Loucy (cell line): ENCODE measurements around the gene COX20.
A peak's percentile ranks its signal among the peaks of the same experiment; 100 is the strongest.
"Not testable (repeated sequence)": the region's sequence is repeated elsewhere in the genome, so short reads cannot be mapped to it uniquely, and the experiment has no call there.

Experiments used
- H2AFZ ChIP-seq: fragments of 200-600 bp; sonication (generic); 2 replicates; pipeline ENCODE4 v1.6.0; 2016; ENCODE audit warnings: antibody characterized with exemption, mild to moderate bottlenecking, low read length, moderate library complexity
- H3F3A ChIP-seq: fragments of 200-600 bp; 2 replicates; pipeline ENCODE4 v1.6.0; 2016; ENCODE audit warnings: antibody characterized with exemption, low read depth, mild to moderate bottlenecking
- H3K27me3 ChIP-seq: fragments of 200-600 bp; sonication (generic); 2 replicates; pipeline ENCODE4 v1.6.1; 2014; ENCODE audit warnings: low read length, mild to moderate bottlenecking; ENCODE audit not compliant: insufficient read depth, poor library complexity, severe bottlenecking
- H3K36me3 ChIP-seq: fragments of 200-600 bp; sonication (generic); 2 replicates; pipeline ENCODE4 v1.6.1; 2016; ENCODE audit warnings: low read length; ENCODE audit not compliant: insufficient read depth
- H3K4me1 ChIP-seq: fragments of 200-600 bp; sonication (generic); 2 replicates; pipeline ENCODE4 v1.5.1; 2014; ENCODE audit warnings: low read length, mild to moderate bottlenecking; ENCODE audit not compliant: insufficient read depth, poor library complexity, severe bottlenecking
- H3K4me2 ChIP-seq: fragments of 200-600 bp; sonication (generic); 2 replicates; pipeline ENCODE4 v1.6.0; 2014; ENCODE audit warnings: antibody characterized with exemption, low read length, low read depth, mild to moderate bottlenecking; ENCODE audit not compliant: poor library complexity, severe bottlenecking
- H3K4me3 ChIP-seq: fragments of 200-600 bp; sonication (generic); 2 replicates; pipeline ENCODE4 v1.5.1; 2014; ENCODE audit warnings: low read length, mild to moderate bottlenecking, mixed read lengths; ENCODE audit not compliant: poor library complexity, severe bottlenecking
- H3K79me2 ChIP-seq: fragments of 200-600 bp; sonication (generic); 2 replicates; pipeline ENCODE4 v1.6.1; 2014; ENCODE audit warnings: low read length; ENCODE audit not compliant: insufficient read depth
- H3K9ac ChIP-seq: fragments of 200-600 bp; sonication (generic); 2 replicates; pipeline ENCODE4 v1.6.0; 2014; ENCODE audit warnings: mild to moderate bottlenecking, low read depth, low read length, moderate library complexity; ENCODE audit not compliant: poor library complexity, severe bottlenecking
- H3K9me2 ChIP-seq: fragments of 200-600 bp; sonication (generic); replicated peaks from 2 replicates; pipeline ENCODE4 v1.6.1; 2016; ENCODE audit warnings: low read depth, low read length, mixed read lengths
- H3K9me3 ChIP-seq: fragments of 200-600 bp; sonication (generic); 2 replicates; pipeline ENCODE4 v1.6.1; 2014; ENCODE audit warnings: mild to moderate bottlenecking, antibody characterized with exemption, low read length, low read depth; ENCODE audit not compliant: insufficient read depth
- H4K20me1 ChIP-seq: fragments of 200-600 bp; sonication (generic); 2 replicates; pipeline ENCODE4 v1.6.0; 2014; ENCODE audit warnings: antibody characterized with exemption, low read length, mild to moderate bottlenecking; ENCODE audit not compliant: insufficient read depth, poor library complexity, severe bottlenecking
- CTCF ChIP-seq: fragments of 200-600 bp; sonication (generic); conservative IDR thresholded peaks from 2 replicates; pipeline ENCODE4 v1.5.1; 2014; ENCODE audit warnings: mild to moderate bottlenecking, antibody characterized with exemption, low read length
- EZH2phosphoT487 ChIP-seq: fragments of 200-600 bp; IDR thresholded peaks from 2 replicates; pipeline ENCODE4 v1.6.1; 2018; ENCODE audit warnings: antibody characterized with exemption, mild to moderate bottlenecking, moderate library complexity, borderline replicate concordance

COX20 gene

GRCh38 chr1:244794071-244794470 is 41.4 kb upstream of the COX20 start:
- H3K9me3 ChIP-seq, result no peaks in the 10 kb centered on the region
- H3F3A ChIP-seq, result no peaks in the 10 kb centered on the region
- no peaks in the 10 kb centered on the region for H3K36me3 ChIP-seq
- no peaks in the 10 kb centered on the region for H3K9me2 ChIP-seq
- H3K4me2 ChIP-seq, result no peak overlapping the region
- no peaks in the 10 kb centered on the region for H3K27me3 ChIP-seq
- H3K4me3 ChIP-seq, result no peak overlapping the region
- H3K4me1 ChIP-seq, result no peaks in the 10 kb centered on the region
- no peak overlapping the region for H3K9ac ChIP-seq
- H2AFZ ChIP-seq, result no peak overlapping the region
- no peak for TF ChIP-seq EZH2phosphoT487
- TF ChIP-seq CTCF, result no peak
- H4K20me1 ChIP-seq, result no peaks in the 10 kb centered on the region
- H3K79me2 ChIP-seq, result no peaks in the 10 kb centered on the region

- not testable (repeated sequence) for H3K36me3 ChIP-seq, H3K9me2 ChIP-seq, H3F3A ChIP-seq, H3K27me3 ChIP-seq, H3K9ac ChIP-seq, H3K9me3 ChIP-seq, H3K4me1 ChIP-seq, H2AFZ ChIP-seq, H3K4me3 ChIP-seq, H3K4me2 ChIP-seq, H3K79me2 ChIP-seq, H4K20me1 ChIP-seq
These were observed 40.9 kb upstream of the COX20 start for GRCh38 chr1:244794516-244794915.

- H3K4me3 ChIP-seq, result no peak overlapping the region
- H3K4me1 ChIP-seq, result no peaks in the 10 kb centered on the region
- no peaks in the 10 kb centered on the region for H4K20me1 ChIP-seq
- H3K27me3 ChIP-seq, result no peaks in the 10 kb centered on the region
- no peak overlapping the region for H3K9ac ChIP-seq
- H3K36me3 ChIP-seq, result no peaks in the 10 kb centered on the region
- no peak overlapping the region for H3K4me2 ChIP-seq
- no peaks in the 10 kb centered on the region for H3K79me2 ChIP-seq
- no peaks in the 10 kb centered on the region for H3F3A ChIP-seq
- H3K9me3 ChIP-seq, result no peaks in the 10 kb centered on the region
- H2AFZ ChIP-seq, result 0 out of 2 replicates have a peak overlapping the region, but pooled peaks have one; percentile 26
- TF ChIP-seq CTCF (peak; percentile 94), EZH2phosphoT487 (no peak)
- no peaks in the 10 kb centered on the region for H3K9me2 ChIP-seq
These were observed 38.6 kb upstream of the COX20 start for GRCh38 chr1:244796719-244797406.

- Histone ChIP-seq H2AFZ (peak overlapping the region; percentile 54; the same call in 1 of the 2 replicates), H3K27me3 (no peaks in the 10 kb centered on the region), H3F3A (no peaks in the 10 kb centered on the region), H3K4me3 (no peak overlapping the region), H3K9ac (no peak overlapping the region), H4K20me1 (no peaks in the 10 kb centered on the region), H3K79me2 (no peaks in the 10 kb centered on the region), H3K36me3 (no peaks in the 10 kb centered on the region), H3K4me2 (no peak overlapping the region), H3K9me3 (no peaks in the 10 kb centered on the region), H3K4me1 (no peaks in the 10 kb centered on the region), H3K9me2 (no peaks in the 10 kb centered on the region)
- TF ChIP-seq CTCF, result no peak
- no peak for TF ChIP-seq EZH2phosphoT487
These were observed 34.6 kb upstream of the COX20 start for GRCh38 chr1:244800821-244801220.
